ENCODE measurements around the gene MYPN. TPM values are rescaled to one million over a fixed set of nuclear protein-coding genes. Genes with fewer than 3 reads are reported as not detected.
A peak's percentile ranks its signal among the peaks of the same experiment; 100 is the strongest.

MYPN gene
- total RNA-seq, 2 donors from 2014 or later: 0.07 to 0.27 TPM

GRCh38 chr10:68222391-68222790, 113.1 kb downstream of the MYPN start:
- H3K4me3 ChIP-seq: no peak overlapping the region
- H3K9ac ChIP-seq (ENCODE audit: low read depth in 2 of 2, low read length in 2 of 2): no peak overlapping the region
- no peak for TF ChIP-seq CTCF (IDR thresholded peaks at IDR 0.05)
- H3K36me3 ChIP-seq: no peaks in the 10 kb centered on the region
- intact Hi-C loops (cut with DNase I): no loop called here
- no peak overlapping the region for H3K27ac ChIP-seq
- H3K27me3 ChIP-seq: no peaks in the 10 kb centered on the region
- H3K9me3 ChIP-seq: no peaks in the 10 kb centered on the region
- no peak for DNase-seq
- no peaks in the 10 kb centered on the region for H3K4me1 ChIP-seq

- Histone ChIP-seq H3K27ac (no peak overlapping the region), H3K9me3 (no peaks in the 10 kb centered on the region), H3K9ac (ENCODE audit: low read depth in 2 of 2, low read length in 2 of 2) (no peak overlapping the region), H3K4me3 (no peak overlapping the region), H3K27me3 (no peaks in the 10 kb centered on the region), H3K4me1 (no peaks in the 10 kb centered on the region), H3K36me3 (no peaks in the 10 kb centered on the region)
- no peak for TF ChIP-seq CTCF (IDR thresholded peaks at IDR 0.05)
- DNase-seq: peak; percentile 25
- intact Hi-C loops (cut with DNase I): no loop called here
These were observed 114.4 kb downstream of the MYPN start for GRCh38 chr10:68223535-68224165.

DNA sequence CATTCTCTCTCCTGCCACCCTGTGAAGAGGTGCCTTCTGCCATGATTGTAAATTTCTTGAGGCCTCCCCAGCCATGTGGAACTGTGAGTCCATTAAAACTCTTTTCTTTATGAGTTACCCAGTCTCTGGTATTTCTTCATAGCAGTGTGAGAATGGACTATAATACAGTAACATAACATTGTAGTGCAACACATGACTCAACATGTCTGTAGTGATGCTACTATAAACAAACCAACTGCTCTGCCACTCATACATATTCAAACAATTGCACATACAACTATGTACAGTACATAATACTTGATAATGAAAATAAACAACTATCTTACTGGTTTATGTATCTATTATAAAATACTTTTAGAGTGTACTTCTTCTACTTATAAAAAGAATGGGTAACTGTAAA, 115.5 kb downstream of the MYPN start:
- DNase-seq: no peak
- no peak overlapping the region for H3K4me3 ChIP-seq
- no peaks in the 10 kb centered on the region for H3K9me3 ChIP-seq
- H3K36me3 ChIP-seq: no peaks in the 10 kb centered on the region
- TF ChIP-seq CTCF (IDR thresholded peaks at IDR 0.05): no peak
- H3K9ac ChIP-seq (ENCODE audit: low read depth in 2 of 2, low read length in 2 of 2): no peak overlapping the region
- no peaks in the 10 kb centered on the region for H3K4me1 ChIP-seq
- intact Hi-C loops (cut with DNase I): no loop called here
- no peaks in the 10 kb centered on the region for H3K27me3 ChIP-seq
- no peak overlapping the region for H3K27ac ChIP-seq

- H3K27ac ChIP-seq: no peak overlapping the region
- no peaks in the 10 kb centered on the region for H3K9me3 ChIP-seq
- intact Hi-C loops (cut with DNase I): no loop called here
- no peak for TF ChIP-seq CTCF (IDR thresholded peaks at IDR 0.05)
- no peaks in the 10 kb centered on the region for H3K27me3 ChIP-seq
- H3K4me3 ChIP-seq: no peak overlapping the region
- no peaks in the 10 kb centered on the region for H3K4me1 ChIP-seq
- no peaks in the 10 kb centered on the region for H3K36me3 ChIP-seq
- DNase-seq: no peak
- no peak overlapping the region for H3K9ac ChIP-seq (ENCODE audit: low read depth in 2 of 2, low read length in 2 of 2)
These were observed 121.0 kb downstream of the MYPN start for GRCh38 chr10:68230268-68230667.

DNA sequence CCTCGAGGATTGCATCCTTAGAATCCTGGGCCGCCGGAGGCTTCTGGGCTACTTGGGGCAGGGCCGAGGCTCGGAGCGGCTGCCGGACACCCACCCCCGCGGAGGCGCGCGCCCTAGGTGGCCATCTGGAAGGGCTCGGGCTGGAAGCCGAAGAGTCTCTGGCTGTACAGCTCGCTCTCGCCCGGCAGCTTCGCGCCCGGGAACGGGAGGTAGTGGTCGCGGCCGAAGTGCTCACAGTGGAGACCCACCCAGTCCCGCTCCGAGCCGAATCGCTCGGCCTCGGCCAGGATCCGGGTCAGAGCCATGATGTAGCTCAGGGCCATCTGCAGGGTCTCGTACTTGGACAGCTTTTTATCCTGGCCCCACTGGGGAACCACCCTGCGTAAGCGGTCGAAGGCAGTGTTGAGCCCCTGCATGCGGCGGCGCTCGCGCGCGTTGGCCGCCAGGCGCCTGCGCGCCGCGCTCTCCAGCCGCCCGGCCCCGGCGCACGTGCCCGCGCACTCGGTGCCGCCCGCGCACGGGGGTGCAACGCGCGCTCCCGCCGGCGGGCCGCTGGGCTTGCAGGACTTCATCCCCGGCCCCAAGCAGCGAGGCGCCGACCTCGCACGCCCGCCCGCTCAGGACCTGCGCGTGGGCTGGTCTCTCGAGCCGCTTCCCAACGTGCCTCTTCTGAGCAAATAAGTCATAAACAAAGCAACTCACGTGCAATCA, 122.0 kb downstream of the MYPN start:
- no peaks in the 10 kb centered on the region for H3K9me3 ChIP-seq
- no peaks in the 10 kb centered on the region for H3K27me3 ChIP-seq
- H3K9ac ChIP-seq (ENCODE audit: low read depth in 2 of 2, low read length in 2 of 2): peak overlapping the region; percentile 48 to 51
- peak; percentile 58 for DNase-seq
- no peak overlapping the region for H3K27ac ChIP-seq
- H3K36me3 ChIP-seq: no peaks in the 10 kb centered on the region
- H3K4me3 ChIP-seq: peak overlapping the region; percentile 49
- no peak for TF ChIP-seq CTCF (IDR thresholded peaks at IDR 0.05)
- intact Hi-C loops (cut with DNase I): no loop called here
- H3K4me1 ChIP-seq: no peaks in the 10 kb centered on the region

Measured in colonic mucosa (tissue), 4 donors.